ENCODE results near the gene HOXA2.

- TF ChIP-seq POLR2AphosphoS5 (IDR thresholded peaks at IDR 0.05; ENCODE audit: low read depth, low read length) (no peak), POU2F2 (IDR thresholded peaks at IDR 0.05; ENCODE audit: low read depth, low read length) (no peak), POLR2A (IDR thresholded peaks at IDR 0.05; ENCODE audit: low read depth, low read length) (no peak)
Measured at GRCh38 chr7:27148756-27149641, 46.5 kb upstream of the HOXA2 start.
